Vagina (tissue), 2 donors: ENCODE results near the gene NLRP1.

ENCODE experiments used
- CTCF ChIP-seq, 3 experiments: fragments of 450-650 bp in 2 of 3; fragments of 200-600 bp in 1 of 3; sonication (generic) in 1 of 3; IDR thresholded peaks; one replicate each; pipeline ENCODE4 v1.5.1; 2017 to 2019; ENCODE audit warnings: antibody characterized with exemption in 3 of 3, mild to moderate bottlenecking in 2 of 3, moderate library complexity in 2 of 3
- POLR2A ChIP-seq, 2 donors: fragments of 450-650 bp; IDR thresholded peaks; one replicate each; pipeline ENCODE4 v1.6.1; 2017; ENCODE audit warnings: antibody characterized with exemption in 2 of 2, mild to moderate bottlenecking in 2 of 2, moderate library complexity in 2 of 2
- POLR2AphosphoS5 ChIP-seq, 2 donors: sonication (generic); formaldehyde crosslinking; IDR thresholded peaks; one replicate each; pipeline ENCODE4 v1.9.0; 2017; ENCODE audit warnings: antibody characterized with exemption in 2 of 2, mild to moderate bottlenecking in 2 of 2, low read depth in 1 of 2; ENCODE audit not compliant: insufficient read depth in 1 of 2

DNA sequence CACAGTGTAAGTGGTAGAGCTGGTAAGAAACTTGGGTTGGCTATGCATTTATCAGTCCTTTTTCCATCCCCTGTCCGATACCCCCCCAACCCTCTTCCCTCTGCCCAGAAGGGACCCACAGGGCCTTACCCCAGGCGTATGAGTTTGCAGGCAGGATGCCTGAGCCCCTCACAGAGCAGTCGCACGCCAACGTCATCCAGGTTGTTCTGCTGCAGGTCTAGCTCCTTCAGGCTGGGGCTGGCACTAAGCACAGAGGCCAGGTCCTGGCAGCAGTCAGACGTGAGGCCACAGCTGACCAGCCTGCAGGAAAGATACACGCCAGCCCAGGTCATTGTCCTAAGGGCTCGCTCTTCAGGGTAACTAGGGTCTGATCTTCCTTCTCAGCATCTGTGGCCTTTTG is 45.0 kb downstream of the NLRP1 start:
- no peak for TF ChIP-seq POLR2AphosphoS5 (IDR thresholded peaks at IDR 0.05; ENCODE audit: insufficient read depth in 1 of 2, low read depth in 1 of 2)
- no peak for TF ChIP-seq CTCF (IDR thresholded peaks at IDR 0.05)
- no peak for TF ChIP-seq POLR2A (IDR thresholded peaks at IDR 0.05)
